HCT116 (cell line): ENCODE data around the gene BMAL1. TPM values are rescaled to one million over a fixed set of nuclear protein-coding genes. Genes with fewer than 3 reads are reported as not detected.
A peak's percentile ranks its signal among the peaks of the same experiment; 100 is the strongest.

ENCODE experiments used
- ATAC-seq: fragments of 200-7000 bp; cut with Tn5 transposase; 2 replicates; pipeline ENCODE4 v1.9.1; 2020; ENCODE audit warnings: mild to moderate bottlenecking, moderate library complexity
- BruUV-seq: library from RNA; stranded (reverse); fragments of 400-500 nt; replicated peaks from 2 replicates; lab custom pipeline; 2021; lab: Mats Ljungman, UMichigan
- CTCF ChIA-PET: fragments of 300-600 bp; sonication (Branson Sonifier 250); formaldehyde crosslinking; loops from one replicate; lab custom pipeline; 2021; ENCODE audit warnings: antibody characterized with exemption; lab: Charles Lee
- POLR2A ChIA-PET: fragments of 300-600, 350-600 bp; sonication (Branson Sonifier 250); formaldehyde crosslinking; loops from one replicate; lab custom pipeline; 2021; ENCODE audit warnings: antibody characterized with exemption; lab: Charles Lee
- RAD21 ChIA-PET, 2 experiments: fragments of 300-600 bp; sonication (Branson Sonifier 250); formaldehyde crosslinking; loops; one replicate each; lab custom pipeline; 2023; ENCODE audit warnings: low total read pairs in 2 of 2; ENCODE audit not compliant: uncharacterized antibody in 2 of 2, unreplicated experiment in 2 of 2, low non-redundant PET in 1 of 2; lab: Charles Lee
- DNase-seq: peaks from one replicate; pipeline ENCODE4 v3.0.0-alpha.2; 2010; ENCODE audit warnings: low read depth, low spot score
- H2AFZ ChIP-seq: fragments of 200-600 bp; shearing (Covaris generic), sonication (generic); 2 replicates; pipeline ENCODE4 v1.6.1; 2017; ENCODE audit warnings: low read depth, mixed run types, mixed read lengths, antibody characterized with exemption, low read length; ENCODE audit not compliant: poor library complexity, severe bottlenecking
- H3K27ac ChIP-seq: 2 replicates; pipeline ENCODE4 v1.5.1; 2012; ENCODE audit warnings: low read depth, low read length
- H3K27me3 ChIP-seq: fragments of 200-600 bp; sonication (generic); 2 replicates; pipeline ENCODE4 v1.6.1; 2016; ENCODE audit warnings: mixed run types, low read length, mixed read lengths; ENCODE audit not compliant: insufficient read depth
- H3K36me3 ChIP-seq, 2 experiments: fragments of 200-500 bp in 1 of 2; fragments of 200-600 bp in 1 of 2; sonication (Bioruptor generic) in 1 of 2; sonication (generic) in 1 of 2; 2 replicates each; pipeline versions ENCODE4 v1.5.1 to v1.6.1; 2014 to 2016; ENCODE audit warnings: low read length in 2 of 2, inconsistent platforms in 1 of 2, mixed read lengths in 1 of 2, mixed run types in 1 of 2; ENCODE audit not compliant: insufficient read depth in 2 of 2, control insufficient read depth in 1 of 2
- H3K4me1 ChIP-seq, 2 experiments: fragments of 200-600 bp in 1 of 2; sonication (generic) in 1 of 2; 2 replicates each; pipeline versions ENCODE4 v1.5.1 to v1.6.1; 2012 to 2017; ENCODE audit warnings: low read length in 2 of 2, inconsistent platforms in 1 of 2, mild to moderate bottlenecking in 1 of 2, mixed read lengths in 1 of 2, mixed run types in 1 of 2, moderate library complexity in 1 of 2; ENCODE audit not compliant: insufficient read depth in 2 of 2, control insufficient read depth in 1 of 2
- H3K4me2 ChIP-seq: fragments of 200-600 bp; sonication (generic); 2 replicates; pipeline ENCODE4 v1.6.1; 2017; ENCODE audit warnings: mixed run types, low read length, mixed read lengths
- H3K4me3 ChIP-seq, 2 experiments: fragments of 200-600 bp in 1 of 2; sonication (generic) in 1 of 2; replicated peaks in 1 of 2; 2 replicates each; pipeline ENCODE4 v1.5.1; 2011 to 2016; ENCODE audit warnings: low read length in 2 of 2, control low read depth in 1 of 2, low read depth in 1 of 2, mild to moderate bottlenecking in 1 of 2, mixed read lengths in 1 of 2, mixed run types in 1 of 2
- H3K79me2 ChIP-seq: fragments of 200-600 bp; sonication (generic); 2 replicates; pipeline ENCODE4 v1.6.1; 2017; ENCODE audit warnings: mild to moderate bottlenecking, mixed run types, low read length, moderate library complexity, mixed read lengths; ENCODE audit not compliant: insufficient read depth
- H3K9ac ChIP-seq: fragments of 200-600 bp; sonication (generic); 2 replicates; pipeline ENCODE4 v1.6.1; 2016; ENCODE audit warnings: low read length, mixed read lengths
- H3K9me2 ChIP-seq: fragments of 200-600 bp; sonication (generic), shearing (Covaris generic); 2 replicates; pipeline ENCODE4 v1.6.1; 2017; ENCODE audit warnings: mixed run types, mild to moderate bottlenecking, moderate library complexity; ENCODE audit not compliant: insufficient read depth
- H3K9me3 ChIP-seq, 2 experiments: fragments of 200-500 bp in 1 of 2; fragments of 200-600 bp in 1 of 2; sonication (Bioruptor generic) in 1 of 2; sonication (generic) in 1 of 2; 2 replicates each; pipeline ENCODE4 v1.6.1; 2014 to 2017; ENCODE audit warnings: low read length in 2 of 2, mixed read lengths in 2 of 2, inconsistent platforms in 1 of 2, low read depth in 1 of 2, mild to moderate bottlenecking in 1 of 2, mixed run types in 1 of 2, moderate library complexity in 1 of 2; ENCODE audit not compliant: control insufficient read depth in 1 of 2, insufficient read depth in 1 of 2
- H4K20me1 ChIP-seq: fragments of 200-600 bp; sonication (generic), shearing (Covaris generic); 2 replicates; pipeline ENCODE4 v1.6.1; 2017; ENCODE audit warnings: mixed run types, mild to moderate bottlenecking, moderate library complexity; ENCODE audit not compliant: insufficient read depth
- CBX3 ChIP-seq: IDR thresholded peaks from 2 replicates; pipeline ENCODE4 v1.6.1; 2012; ENCODE audit warnings: low read depth
- CEBPB ChIP-seq: IDR thresholded peaks from 2 replicates; pipeline ENCODE4 v1.6.1; 2012; ENCODE audit warnings: low read depth
- CTCF ChIP-seq, 3 experiments: fragments of 200-600 bp in 1 of 3; sonication (generic) in 1 of 3; IDR thresholded peaks in 2 of 3; conservative IDR thresholded peaks in 1 of 3; 2 replicates each; pipeline ENCODE4 v1.5.1; 2012 to 2017; ENCODE audit warnings: low read depth in 2 of 3, low read length in 2 of 3, antibody characterized with exemption in 1 of 3, borderline replicate concordance in 1 of 3, control low read depth in 1 of 3, mild to moderate bottlenecking in 1 of 3, mixed read lengths in 1 of 3, mixed run types in 1 of 3, moderate library complexity in 1 of 3; ENCODE audit not compliant: insufficient read depth in 1 of 3
- EGR1 ChIP-seq: IDR thresholded peaks from 2 replicates; pipeline ENCODE4 v1.6.1; 2012; ENCODE audit warnings: low read depth
- ELF1 ChIP-seq: IDR thresholded peaks from 2 replicates; pipeline ENCODE4 v1.6.1; 2012; ENCODE audit warnings: low read depth, borderline replicate concordance
- EZH2 ChIP-seq: fragments of 200-600 bp; sonication (generic); IDR thresholded peaks from 2 replicates; pipeline ENCODE4 v1.6.1; 2017; ENCODE audit warnings: antibody characterized with exemption, mixed run types
- JUND ChIP-seq: IDR thresholded peaks from 2 replicates; pipeline ENCODE4 v1.6.1; 2012
- POLR2A ChIP-seq: IDR thresholded peaks from 2 replicates; pipeline ENCODE4 v1.7.0; 2011; ENCODE audit warnings: borderline replicate concordance; ENCODE audit not compliant: insufficient read depth, insufficient read length; ENCODE audit errors: extremely low read depth
- POLR2AphosphoS5 ChIP-seq: IDR thresholded peaks from 2 replicates; pipeline ENCODE4 v1.6.1; 2011; ENCODE audit warnings: mild to moderate bottlenecking, low read depth, low read length, moderate library complexity
- RAD21 ChIP-seq: IDR thresholded peaks from 2 replicates; pipeline ENCODE4 v1.6.1; 2012; ENCODE audit warnings: low read depth, mild to moderate bottlenecking
- REST ChIP-seq: IDR thresholded peaks from 2 replicates; pipeline ENCODE4 v1.6.1; 2012; ENCODE audit warnings: low read depth
- SIN3A ChIP-seq: IDR thresholded peaks from 2 replicates; pipeline ENCODE4 v1.6.1; 2012; ENCODE audit warnings: low read depth
- SP1 ChIP-seq: IDR thresholded peaks from 2 replicates; pipeline ENCODE4 v1.6.1; 2012; ENCODE audit warnings: low read depth
- SRF ChIP-seq: IDR thresholded peaks from 2 replicates; pipeline ENCODE4 v1.6.1; 2012; ENCODE audit warnings: low read depth
- TCF7L2 ChIP-seq: IDR thresholded peaks from 2 replicates; pipeline ENCODE4 v1.7.0; 2011; ENCODE audit warnings: borderline replicate concordance, inconsistent platforms; ENCODE audit not compliant: insufficient read depth, insufficient read length; ENCODE audit errors: extremely low read depth
- ZFX ChIP-seq: fragments of 450-650 bp; IDR thresholded peaks from 2 replicates; pipeline ENCODE4 v1.6.1; 2017
- ZNF274 ChIP-seq: fragments of 200-500 bp; sonication (Bioruptor generic); IDR thresholded peaks from 2 replicates; pipeline ENCODE4 v1.6.1; 2014; ENCODE audit warnings: mild to moderate bottlenecking, low read depth, low read length, inconsistent platforms
- intact Hi-C: fragments of 100-400 bp; cut with micrococcal nuclease; formaldehyde crosslinking; loops from 2 replicates; pipeline ENCODE4 v1.10.0; 2022
- total RNA-seq: library from RNA; stranded (reverse); gene quantifications from one replicate; pipeline ENCODE4 v1.2.1, GENCODE V29; 2021; ENCODE audit not compliant: unreplicated experiment
- TF ChIP-seq, protein P1 (sequence below): IDR thresholded peaks from 2 replicates; pipeline ENCODE4 v1.6.1; 2012
- TF ChIP-seq, protein P2 (sequence below): IDR thresholded peaks from 2 replicates; pipeline ENCODE4 v1.6.1; 2011; ENCODE audit warnings: mild to moderate bottlenecking, low read length, moderate library complexity; ENCODE audit not compliant: insufficient replicate concordance; ENCODE audit errors: extremely low read depth
- TF ChIP-seq, protein P3 (sequence below): IDR thresholded peaks from 2 replicates; pipeline ENCODE4 v1.6.1; 2012

Gene BMAL1
- total RNA-seq, 1 experiment from 2014 or later, result 17.6 TPM

- H3K9ac ChIP-seq, result peak overlapping the region; percentile 47; the same call in 1 of the 2 replicates
- intact Hi-C loops, result no loop called here
- POLR2A ChIA-PET, result no interaction called here
Observed at GRCh38 chr11:13276454-13276831, 1.1 kb upstream of the BMAL1 start.

More at GRCh38 chr11:13276454-13276831, 1.1 kb upstream of the BMAL1 start:
- no peak overlapping the region for H3K27ac ChIP-seq
- no TSS peak for BruUV-seq
- TF ChIP-seq SRF, result no peak
- TF ChIP-seq ELF1, result no peak
- TF ChIP-seq, protein P1, sequence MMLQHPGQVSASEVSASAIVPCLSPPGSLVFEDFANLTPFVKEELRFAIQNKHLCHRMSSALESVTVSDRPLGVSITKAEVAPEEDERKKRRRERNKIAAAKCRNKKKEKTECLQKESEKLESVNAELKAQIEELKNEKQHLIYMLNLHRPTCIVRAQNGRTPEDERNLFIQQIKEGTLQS, result no peak
- TF ChIP-seq, protein P2, sequence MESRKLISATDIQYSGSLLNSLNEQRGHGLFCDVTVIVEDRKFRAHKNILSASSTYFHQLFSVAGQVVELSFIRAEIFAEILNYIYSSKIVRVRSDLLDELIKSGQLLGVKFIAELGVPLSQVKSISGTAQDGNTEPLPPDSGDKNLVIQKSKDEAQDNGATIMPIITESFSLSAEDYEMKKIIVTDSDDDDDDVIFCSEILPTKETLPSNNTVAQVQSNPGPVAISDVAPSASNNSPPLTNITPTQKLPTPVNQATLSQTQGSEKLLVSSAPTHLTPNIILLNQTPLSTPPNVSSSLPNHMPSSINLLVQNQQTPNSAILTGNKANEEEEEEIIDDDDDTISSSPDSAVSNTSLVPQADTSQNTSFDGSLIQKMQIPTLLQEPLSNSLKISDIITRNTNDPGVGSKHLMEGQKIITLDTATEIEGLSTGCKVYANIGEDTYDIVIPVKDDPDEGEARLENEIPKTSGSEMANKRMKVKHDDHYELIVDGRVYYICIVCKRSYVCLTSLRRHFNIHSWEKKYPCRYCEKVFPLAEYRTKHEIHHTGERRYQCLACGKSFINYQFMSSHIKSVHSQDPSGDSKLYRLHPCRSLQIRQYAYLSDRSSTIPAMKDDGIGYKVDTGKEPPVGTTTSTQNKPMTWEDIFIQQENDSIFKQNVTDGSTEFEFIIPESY, result no peak
- TF ChIP-seq, protein P3, sequence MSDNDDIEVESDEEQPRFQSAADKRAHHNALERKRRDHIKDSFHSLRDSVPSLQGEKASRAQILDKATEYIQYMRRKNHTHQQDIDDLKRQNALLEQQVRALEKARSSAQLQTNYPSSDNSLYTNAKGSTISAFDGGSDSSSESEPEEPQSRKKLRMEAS, result no peak
- TF ChIP-seq ZFX, result no peak
- TF ChIP-seq TCF7L2, result no peak
- TF ChIP-seq EGR1, result no peak
- TF ChIP-seq RAD21, result no peak
- no peak for TF ChIP-seq ZNF274
- no peak for TF ChIP-seq SP1
- no peak for TF ChIP-seq REST
- TF ChIP-seq CBX3, result no peak
- TF ChIP-seq CEBPB, result no peak
- TF ChIP-seq CTCF (IDR thresholded peaks at IDR 0.05 in 2 of 3, conservative IDR thresholded peaks at IDR 0.05 in 1 of 3; ENCODE audit: borderline replicate concordance in 1 of 3, insufficient read depth in 1 of 3, low read depth in 2 of 3, low read length in 2 of 3), result no peak
- TF ChIP-seq EZH2, result no peak
- no peak for TF ChIP-seq SIN3A
- no peak for TF ChIP-seq JUND
- TF ChIP-seq POLR2A, result no peak
- no peak for TF ChIP-seq POLR2AphosphoS5
- peak overlapping the region; percentile 66 to 70 for H3K4me3 ChIP-seq
- H3K27me3 ChIP-seq, result peaks cover 28% of the 10 kb centered on the region
- ATAC-seq, result no peak
- H3K9me2 ChIP-seq, result no peaks in the 10 kb centered on the region
- peak overlapping the region; percentile 96 for H3K4me2 ChIP-seq
- peak overlapping the region; percentile 89 for H2AFZ ChIP-seq
- no peaks in the 10 kb centered on the region for H3K36me3 ChIP-seq
- H3K4me1 ChIP-seq, result peaks cover 12 to 27% of the 10 kb centered on the region in 2 experiments
- ChIA-PET RAD21 (no interaction called here), CTCF (no interaction called here)
- H3K9me3 ChIP-seq, result no peaks in the 10 kb centered on the region
- H3K79me2 ChIP-seq, result peaks cover 4% of the 10 kb centered on the region; the same call in 1 of the 2 replicates
- no peaks in the 10 kb centered on the region for H4K20me1 ChIP-seq
- no peak for DNase-seq
